M059J (cell line): Measurements from ENCODE around the gene KCNH1. TPM values are rescaled to one million over a fixed set of nuclear protein-coding genes. Genes with fewer than 3 reads are reported as not detected.
"Not testable (repeated sequence)": the region's sequence is repeated elsewhere in the genome, so short reads cannot be mapped to it uniquely, and the experiment has no call there.

Experiments
- DNase-seq: peaks from one replicate; pipeline ENCODE4 v3.0.0-alpha.2; 2012; ENCODE audit warnings: low read depth
- total RNA-seq: library from RNA; depleted of rRNA; stranded (reverse); fragments of >200 nt; shearing (Covaris generic); gene quantifications from 2 replicates; pipeline ENCODE4 v1.2.3, GENCODE V29; 2014

KCNH1 gene
- total RNA-seq, 1 experiment from 2014 or later, result 3.2 TPM

- no peak for DNase-seq
Measured at GRCh38 chr1:211101481-211101880, 32.5 kb downstream of the KCNH1 start.

GRCh38 chr1:211099393-211099792 is 34.6 kb downstream of the KCNH1 start:
- no peak for DNase-seq

GRCh38 chr1:211095381-211095780 is 38.6 kb downstream of the KCNH1 start:
- DNase-seq, result no peak

- DNase-seq, result peak; percentile 51
Measured at GRCh38 chr1:211092955-211093354, 41.0 kb downstream of the KCNH1 start.

GRCh38 chr1:211091867-211092266 is 42.1 kb downstream of the KCNH1 start:
- no peak for DNase-seq

GRCh38 chr1:211089536-211089935 is 44.4 kb downstream of the KCNH1 start:
- peak; percentile 49 for DNase-seq

- DNase-seq, result no peak
Measured at GRCh38 chr1:211088156-211088555, 45.8 kb downstream of the KCNH1 start.

GRCh38 chr1:211082824-211083223 is 51.1 kb downstream of the KCNH1 start:
- peak; percentile 36 for DNase-seq

- not testable (repeated sequence) for DNase-seq
Measured at GRCh38 chr1:211081447-211081846, 52.5 kb downstream of the KCNH1 start.

- DNase-seq, result peak; percentile 73
Measured at GRCh38 chr1:211068976-211069375, 65.0 kb downstream of the KCNH1 start.

GRCh38 chr1:211066781-211067384 is 67.1 kb downstream of the KCNH1 start:
- DNase-seq, result no peak

GRCh38 chr1:211041838-211042237 is 92.1 kb downstream of the KCNH1 start:
- DNase-seq, result peak; percentile 33

GRCh38 chr1:211037095-211037494 is 96.9 kb downstream of the KCNH1 start:
- peak; percentile 99 for DNase-seq

GRCh38 chr1:211036381-211037060 is 97.4 kb downstream of the KCNH1 start:
- no peak for DNase-seq

GRCh38 chr1:211035821-211036380 is 98.0 kb downstream of the KCNH1 start:
- DNase-seq, result no peak

GRCh38 chr1:211033921-211034525 is 99.9 kb downstream of the KCNH1 start:
- no peak for DNase-seq

GRCh38 chr1:211024901-211025300 is 109.0 kb downstream of the KCNH1 start:
- DNase-seq, result no peak

- DNase-seq, result no peak
Measured at GRCh38 chr1:211019266-211019665, 114.7 kb downstream of the KCNH1 start.

GRCh38 chr1:211018690-211019089 is 115.3 kb downstream of the KCNH1 start:
- DNase-seq, result no peak

- DNase-seq, result peak; percentile 87
Measured at GRCh38 chr1:211017075-211017718, 116.8 kb downstream of the KCNH1 start.

- DNase-seq, result no peak
Measured at GRCh38 chr1:211014275-211014674, 119.7 kb downstream of the KCNH1 start.
